ENCODE measurements around the gene SLC19A1.

SLC19A1 gene

DNA sequence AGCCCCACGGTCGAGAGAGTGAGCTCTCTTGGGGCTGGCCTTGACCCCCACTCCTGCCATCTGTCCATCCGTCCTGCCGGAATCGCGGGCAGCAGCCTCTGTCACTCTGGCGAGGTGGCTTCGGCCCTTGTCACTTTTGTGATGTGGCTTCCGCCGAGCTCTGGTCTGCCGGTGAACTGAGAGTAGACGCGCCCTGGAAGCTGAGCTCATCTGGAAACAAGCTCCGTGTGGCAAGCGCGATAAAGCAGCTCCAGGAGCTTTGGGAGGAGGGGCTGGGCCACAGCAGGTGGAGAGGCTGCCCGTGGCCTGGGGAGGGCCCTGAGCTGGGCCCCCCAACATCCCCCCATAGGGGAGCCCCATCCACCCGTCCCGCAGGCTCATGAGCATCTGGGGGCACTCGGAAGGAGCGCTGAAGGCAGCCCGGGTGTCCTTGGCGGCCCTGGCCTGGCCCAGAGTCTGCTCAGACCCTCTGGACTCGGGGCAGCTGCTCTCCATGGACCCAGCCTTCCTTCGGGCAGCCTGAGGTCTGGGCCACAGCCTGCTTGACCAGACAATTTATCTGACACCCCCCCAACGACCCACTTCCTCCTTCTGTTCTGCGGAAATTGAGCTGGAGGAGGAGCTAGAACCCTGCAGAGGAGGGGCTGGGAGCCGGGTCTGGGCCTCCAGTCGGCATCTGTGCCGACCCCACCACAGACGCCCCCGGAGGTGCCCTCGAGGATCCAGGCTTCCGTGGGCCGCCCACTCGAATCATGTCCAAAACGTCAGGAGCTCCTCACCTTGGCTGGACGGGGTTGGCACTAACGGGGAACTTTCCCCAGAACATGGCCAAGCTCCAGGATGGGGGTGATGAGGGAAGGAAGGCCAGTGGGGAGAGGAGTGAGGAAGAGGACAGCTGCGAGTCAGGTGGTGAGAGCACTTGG lies 59.1 kb downstream of the SLC19A1 start:
- no peaks in the 10 kb centered on the region for H3K36me3 ChIP-seq (ENCODE audit: control insufficient read depth, insufficient read depth, low read length)
- no peaks in the 10 kb centered on the region for H3K27me3 ChIP-seq (replicated peaks; ENCODE audit: control insufficient read depth, insufficient read depth, low read length, poor library complexity, severe bottlenecking)
- peak overlapping the region; percentile 10 for H3K27ac ChIP-seq (ENCODE audit: insufficient read depth, low read length, poor library complexity, severe bottlenecking)
- no peaks in the 10 kb centered on the region for H3K9me3 ChIP-seq (ENCODE audit: control insufficient read depth, low read length)
- DNase-seq, result no peak
- H3K4me3 ChIP-seq (ENCODE audit: insufficient read depth, low read depth, low read length, poor library complexity, severe bottlenecking), result peak overlapping the region; percentile 11
- H3K4me1 ChIP-seq (ENCODE audit: control insufficient read depth, insufficient read depth, low read length, poor library complexity, severe bottlenecking), result peaks cover 12% of the 10 kb centered on the region

DNA sequence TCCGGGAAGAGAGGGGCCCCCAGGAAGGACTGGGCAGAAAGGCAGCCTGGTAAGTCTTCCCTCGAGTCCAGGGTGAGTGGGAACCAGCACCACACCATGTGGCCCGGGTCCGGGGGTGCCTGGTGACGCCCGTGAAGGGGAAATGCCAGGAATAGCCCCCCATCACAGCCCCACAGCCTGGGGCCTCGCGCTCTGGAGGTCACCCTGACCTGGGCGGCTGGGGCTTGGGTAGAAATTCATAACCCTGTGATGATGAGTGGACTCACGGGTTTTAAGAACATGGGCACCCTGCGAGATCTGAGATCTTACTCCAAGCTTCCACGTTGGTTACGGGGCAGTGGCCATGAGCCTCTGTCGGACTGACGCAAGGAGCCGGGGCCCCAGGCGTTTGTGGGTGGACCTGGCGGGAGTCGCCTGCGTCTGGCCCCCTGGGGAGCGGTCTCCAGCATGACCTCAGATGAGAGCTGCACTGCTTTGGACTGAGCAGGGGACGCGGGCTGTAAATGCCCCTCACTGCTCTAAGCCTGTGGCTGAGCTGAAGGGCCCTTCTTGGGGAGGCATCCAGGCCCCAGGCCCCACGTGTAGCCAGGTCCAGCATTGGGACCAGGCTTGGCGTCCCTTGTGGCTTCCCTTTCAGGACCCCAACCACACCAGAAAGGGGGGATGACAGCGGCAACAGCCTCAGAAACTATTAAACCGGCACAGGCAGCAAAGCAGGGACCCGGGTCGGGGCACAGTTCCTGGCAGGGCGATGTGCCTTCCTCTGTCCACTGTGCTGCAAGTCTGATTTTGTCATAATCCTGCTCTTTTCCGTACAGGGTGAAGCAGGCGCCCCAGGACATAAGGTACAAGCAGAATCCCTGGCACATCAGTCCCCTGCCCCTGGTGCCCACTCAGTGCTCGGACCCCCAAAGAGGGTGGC lies 60.0 kb downstream of the SLC19A1 start:
- Histone ChIP-seq H3K27ac (ENCODE audit: insufficient read depth, low read length, poor library complexity, severe bottlenecking) (peak overlapping the region; percentile 10), H3K36me3 (ENCODE audit: control insufficient read depth, insufficient read depth, low read length) (no peaks in the 10 kb centered on the region), H3K9me3 (ENCODE audit: control insufficient read depth, low read length) (no peaks in the 10 kb centered on the region), H3K4me1 (ENCODE audit: control insufficient read depth, insufficient read depth, low read length, poor library complexity, severe bottlenecking) (peaks cover 19% of the 10 kb centered on the region), H3K27me3 (replicated peaks; ENCODE audit: control insufficient read depth, insufficient read depth, low read length, poor library complexity, severe bottlenecking) (no peaks in the 10 kb centered on the region), H3K4me3 (ENCODE audit: insufficient read depth, low read depth, low read length, poor library complexity, severe bottlenecking) (no peak overlapping the region)
- no peak for DNase-seq

DNA sequence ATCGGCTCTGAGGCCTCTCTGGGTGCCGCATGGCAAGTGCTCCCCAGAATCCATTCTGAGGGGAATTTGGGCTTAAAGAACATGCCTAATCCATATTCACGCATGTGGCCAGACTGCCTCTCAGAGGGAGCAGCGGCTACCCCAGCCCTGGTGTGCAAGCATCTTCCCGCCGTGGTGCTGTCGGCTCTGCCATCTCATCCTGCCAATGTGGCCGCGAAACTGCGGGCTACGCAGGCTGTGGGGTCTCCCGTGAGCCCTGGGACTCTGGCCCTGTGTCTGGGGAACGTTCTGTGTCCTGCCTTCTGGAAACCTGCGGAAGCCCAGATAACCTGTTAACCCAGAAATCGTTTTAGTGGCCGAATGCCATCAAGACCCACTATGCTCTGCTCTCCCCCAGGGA lies 60.7 kb downstream of the SLC19A1 start:
- no peak for DNase-seq
- Histone ChIP-seq H3K27me3 (replicated peaks; ENCODE audit: control insufficient read depth, insufficient read depth, low read length, poor library complexity, severe bottlenecking) (no peaks in the 10 kb centered on the region), H3K9me3 (ENCODE audit: control insufficient read depth, low read length) (no peaks in the 10 kb centered on the region), H3K27ac (ENCODE audit: insufficient read depth, low read length, poor library complexity, severe bottlenecking) (no peak overlapping the region), H3K36me3 (ENCODE audit: control insufficient read depth, insufficient read depth, low read length) (no peaks in the 10 kb centered on the region), H3K4me3 (ENCODE audit: insufficient read depth, low read depth, low read length, poor library complexity, severe bottlenecking) (no peak overlapping the region), H3K4me1 (ENCODE audit: control insufficient read depth, insufficient read depth, low read length, poor library complexity, severe bottlenecking) (peaks cover 19% of the 10 kb centered on the region)

DNA sequence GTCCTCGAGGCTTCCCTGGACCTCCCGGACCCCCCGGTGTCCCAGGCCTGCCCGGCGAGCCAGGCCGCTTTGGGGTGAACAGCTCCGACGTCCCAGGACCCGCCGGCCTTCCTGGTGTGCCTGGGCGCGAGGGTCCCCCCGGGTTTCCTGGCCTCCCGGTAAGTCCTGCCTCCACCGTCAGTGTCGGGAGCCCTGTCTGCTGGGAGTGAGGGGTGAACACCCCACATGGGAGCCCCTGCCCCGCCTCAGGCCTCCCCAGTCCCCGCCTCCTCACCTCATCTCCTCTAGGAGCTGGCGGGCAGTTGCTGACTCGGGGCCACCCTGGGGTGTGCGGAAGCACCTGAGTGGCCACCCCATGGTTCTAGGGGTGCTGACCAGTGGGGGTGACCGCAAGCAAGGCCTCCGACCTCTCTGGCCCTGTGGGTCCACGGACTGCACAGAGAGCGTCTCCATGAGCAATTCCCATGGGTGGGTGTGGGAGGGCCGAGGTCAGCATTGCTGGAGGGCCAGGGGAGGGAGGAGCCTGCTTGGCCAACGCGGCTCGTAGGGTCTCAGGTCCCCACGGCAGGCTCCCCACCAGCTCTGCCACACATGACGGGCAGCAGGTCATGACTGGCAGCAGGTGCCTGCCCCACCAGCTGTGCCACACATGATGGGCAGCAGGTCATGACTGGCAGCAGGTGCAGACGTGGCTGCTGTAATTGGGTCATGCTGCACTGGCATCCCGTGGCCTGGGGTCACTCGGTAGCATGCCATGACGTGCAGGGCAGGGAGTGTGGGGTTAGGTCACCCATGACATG lies 61.3 kb downstream of the SLC19A1 start:
- Histone ChIP-seq H3K4me3 (ENCODE audit: insufficient read depth, low read depth, low read length, poor library complexity, severe bottlenecking) (no peak overlapping the region), H3K27me3 (replicated peaks; ENCODE audit: control insufficient read depth, insufficient read depth, low read length, poor library complexity, severe bottlenecking) (no peaks in the 10 kb centered on the region), H3K36me3 (ENCODE audit: control insufficient read depth, insufficient read depth, low read length) (no peaks in the 10 kb centered on the region), H3K4me1 (ENCODE audit: control insufficient read depth, insufficient read depth, low read length, poor library complexity, severe bottlenecking) (peaks cover 19% of the 10 kb centered on the region), H3K9me3 (ENCODE audit: control insufficient read depth, low read length) (no peaks in the 10 kb centered on the region), H3K27ac (ENCODE audit: insufficient read depth, low read length, poor library complexity, severe bottlenecking) (no peak overlapping the region)
- no peak for DNase-seq

DNA sequence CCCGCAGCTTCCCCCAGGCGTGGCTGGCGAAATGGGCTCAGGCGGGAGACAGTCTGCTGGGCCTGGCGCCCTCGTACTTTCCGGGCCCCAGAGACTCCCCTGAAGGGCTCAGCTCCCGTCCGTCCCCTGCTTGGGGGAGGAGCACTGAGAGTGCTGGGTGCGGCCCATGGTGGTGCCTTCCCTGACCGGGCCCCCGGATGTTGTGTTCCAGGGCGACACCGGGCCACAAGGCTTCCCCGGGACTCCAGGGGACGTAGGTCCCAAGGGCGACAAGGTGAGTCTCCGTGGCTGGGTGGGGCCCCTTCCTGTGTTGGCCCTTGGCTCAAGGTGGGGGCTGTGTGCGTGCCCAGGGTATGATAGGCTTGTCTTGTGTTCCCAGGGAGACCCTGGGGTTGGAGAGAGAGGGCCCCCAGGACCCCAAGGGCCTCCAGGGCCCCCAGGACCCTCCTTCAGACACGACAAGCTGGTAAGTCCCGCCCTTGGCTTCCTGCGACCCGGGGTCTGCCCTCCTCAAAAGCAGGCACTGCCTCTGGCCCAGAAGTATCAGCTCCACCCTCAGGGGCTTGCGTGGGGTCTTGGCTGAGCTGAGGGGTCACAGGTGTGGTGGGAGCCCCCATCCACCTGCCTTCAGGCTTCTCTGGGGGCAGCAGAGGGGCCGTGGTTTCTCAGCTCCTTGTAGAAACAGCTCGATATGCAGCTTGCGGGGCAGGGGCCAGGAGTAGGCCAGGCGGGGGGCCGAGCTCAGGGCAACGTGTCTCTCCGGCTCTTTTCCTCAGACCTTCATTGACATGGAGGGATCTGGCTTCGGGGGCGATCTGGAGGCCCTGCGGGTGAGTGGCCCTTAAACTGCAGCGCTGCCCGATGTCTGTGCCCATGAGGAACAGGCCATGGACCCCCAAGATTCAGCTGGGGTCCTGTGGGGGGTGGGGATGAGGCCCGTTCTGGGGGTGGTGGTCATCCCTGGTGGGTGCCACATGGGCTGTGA lies 62.3 kb downstream of the SLC19A1 start:
- no peaks in the 10 kb centered on the region for H3K27me3 ChIP-seq (replicated peaks; ENCODE audit: control insufficient read depth, insufficient read depth, low read length, poor library complexity, severe bottlenecking)
- H3K4me3 ChIP-seq (ENCODE audit: insufficient read depth, low read depth, low read length, poor library complexity, severe bottlenecking), result peak overlapping the region; percentile 16
- no peak overlapping the region for H3K27ac ChIP-seq (ENCODE audit: insufficient read depth, low read length, poor library complexity, severe bottlenecking)
- no peaks in the 10 kb centered on the region for H3K9me3 ChIP-seq (ENCODE audit: control insufficient read depth, low read length)
- DNase-seq, result no peak
- peaks cover 19% of the 10 kb centered on the region for H3K4me1 ChIP-seq (ENCODE audit: control insufficient read depth, insufficient read depth, low read length, poor library complexity, severe bottlenecking)
- H3K36me3 ChIP-seq (ENCODE audit: control insufficient read depth, insufficient read depth, low read length), result no peaks in the 10 kb centered on the region

DNA sequence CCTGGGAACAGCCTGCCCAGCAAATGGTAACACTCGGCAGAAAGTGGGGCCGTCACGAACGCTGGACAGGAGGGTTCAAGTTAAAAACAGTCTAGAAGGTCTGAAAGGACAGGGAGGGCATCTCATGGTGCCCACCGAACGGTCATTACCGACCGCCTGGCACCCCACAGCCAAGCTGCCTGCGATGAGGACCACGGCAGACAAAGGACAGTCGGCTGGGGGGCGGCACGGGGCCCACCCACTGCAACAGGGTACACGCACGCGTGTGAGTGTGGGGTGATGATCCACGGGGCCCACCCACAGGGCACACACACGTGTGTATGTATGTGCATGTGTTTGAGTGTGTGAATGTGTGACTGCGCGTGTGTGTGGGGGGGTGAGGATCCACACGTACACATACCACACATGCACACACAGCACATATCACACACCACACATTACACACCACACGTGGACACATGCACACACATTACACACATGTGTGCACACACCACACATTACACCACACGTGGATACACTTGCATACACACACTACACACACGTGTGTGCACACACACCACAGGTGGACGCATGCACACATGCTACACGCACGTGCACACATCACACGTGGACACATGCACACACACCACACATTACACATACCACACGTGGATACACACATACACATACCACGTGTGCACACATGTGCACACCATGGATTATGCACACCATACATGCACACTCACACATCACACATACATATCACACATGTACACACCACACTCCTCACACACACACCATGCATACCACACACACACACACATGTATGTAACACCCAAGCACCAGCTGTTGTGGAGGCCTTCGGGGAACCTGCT lies 63.2 kb downstream of the SLC19A1 start:
- H3K9me3 ChIP-seq (ENCODE audit: control insufficient read depth, low read length), result no peaks in the 10 kb centered on the region
- peaks cover 19% of the 10 kb centered on the region for H3K4me1 ChIP-seq (ENCODE audit: control insufficient read depth, insufficient read depth, low read length, poor library complexity, severe bottlenecking)
- H3K27ac ChIP-seq (ENCODE audit: insufficient read depth, low read length, poor library complexity, severe bottlenecking), result peak overlapping the region; percentile 72
- no peaks in the 10 kb centered on the region for H3K36me3 ChIP-seq (ENCODE audit: control insufficient read depth, insufficient read depth, low read length)
- peak overlapping the region; percentile 53 for H3K4me3 ChIP-seq (ENCODE audit: insufficient read depth, low read depth, low read length, poor library complexity, severe bottlenecking)
- no peak for DNase-seq
- H3K27me3 ChIP-seq (replicated peaks; ENCODE audit: control insufficient read depth, insufficient read depth, low read length, poor library complexity, severe bottlenecking), result no peaks in the 10 kb centered on the region

DNA sequence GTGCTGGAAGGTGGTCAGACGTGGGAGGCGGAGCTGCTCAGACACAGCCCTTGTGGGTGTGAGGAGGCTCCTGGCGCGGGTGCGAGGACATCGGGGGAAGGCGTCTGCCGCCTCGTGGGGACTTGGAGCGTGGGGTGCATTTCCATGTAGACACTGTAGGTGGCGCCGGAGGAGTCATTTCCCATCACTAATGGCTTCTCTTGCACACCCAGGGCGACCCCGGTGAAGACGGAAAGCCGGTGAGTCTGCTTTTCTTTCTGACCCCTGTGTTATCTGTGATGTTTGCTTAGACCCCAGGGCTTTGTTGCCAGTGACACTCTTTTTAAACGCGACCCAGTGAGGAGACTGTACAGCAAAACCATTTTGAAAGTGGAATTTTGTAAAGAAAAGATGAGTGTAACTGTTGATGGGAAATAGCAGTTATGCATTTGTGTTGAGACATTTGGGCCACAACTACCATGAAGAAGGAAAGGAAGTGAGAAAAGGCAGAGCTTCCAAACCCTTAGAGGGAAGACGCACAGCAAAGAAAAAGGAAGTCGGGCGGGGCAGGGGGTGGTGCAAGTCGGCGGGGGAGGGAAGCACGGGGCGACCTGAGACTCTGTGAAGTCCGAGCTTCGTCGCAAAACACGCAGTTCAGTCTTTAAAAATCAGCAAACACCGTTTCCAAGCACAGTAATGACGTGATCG lies 64.0 kb downstream of the SLC19A1 start:
- no peaks in the 10 kb centered on the region for H3K27me3 ChIP-seq (replicated peaks; ENCODE audit: control insufficient read depth, insufficient read depth, low read length, poor library complexity, severe bottlenecking)
- H3K36me3 ChIP-seq (ENCODE audit: control insufficient read depth, insufficient read depth, low read length), result no peaks in the 10 kb centered on the region
- H3K27ac ChIP-seq (ENCODE audit: insufficient read depth, low read length, poor library complexity, severe bottlenecking), result peak overlapping the region; percentile 72
- no peaks in the 10 kb centered on the region for H3K9me3 ChIP-seq (ENCODE audit: control insufficient read depth, low read length)
- peaks cover 19% of the 10 kb centered on the region for H3K4me1 ChIP-seq (ENCODE audit: control insufficient read depth, insufficient read depth, low read length, poor library complexity, severe bottlenecking)
- DNase-seq, result peak; percentile 56 to 66 (median 64)
- H3K4me3 ChIP-seq (ENCODE audit: insufficient read depth, low read depth, low read length, poor library complexity, severe bottlenecking), result peak overlapping the region; percentile 53

Data from effector memory CD4-positive, alpha-beta T cell (primary cell).